Aorta (tissue), 5 donors: Measurements from ENCODE around the gene SBK1. TPM values are rescaled to one million over a fixed set of nuclear protein-coding genes. Genes with fewer than 3 reads are reported as not detected.
"Not testable (repeated sequence)": the region's sequence is repeated elsewhere in the genome, so short reads cannot be mapped to it uniquely, and the experiment has no call there.

ENCODE experiments used
- ATAC-seq: fragments of 200-7000 bp; cut with Tn5 transposase; one replicate; pipeline ENCODE4 v1.9.1; 2022; ENCODE audit warnings: moderate library complexity; ENCODE audit not compliant: low FRiP score
- DNase-seq, 2 donors: peaks; one replicate each; pipeline ENCODE4 v3.0.0-alpha.2; 2020
- H3K27ac ChIP-seq, 2 donors: one replicate each; pipeline ENCODE4 v1.5.1; 2013; ENCODE audit warnings: low read length in 2 of 2, mild to moderate bottlenecking in 2 of 2, moderate library complexity in 2 of 2, control low read depth in 1 of 2, inconsistent platforms in 1 of 2, low read depth in 1 of 2
- H3K27me3 ChIP-seq, 2 donors: one replicate each; pipeline ENCODE4 v1.6.1; 2013; ENCODE audit warnings: control low read depth in 1 of 2, low read length in 1 of 2, mild to moderate bottlenecking in 1 of 2, moderate library complexity in 1 of 2; ENCODE audit not compliant: insufficient read depth in 2 of 2, control insufficient read depth in 1 of 2
- H3K36me3 ChIP-seq, 2 donors: one replicate each; pipeline ENCODE4 v1.6.1; 2013; ENCODE audit warnings: control low read depth in 1 of 2, low read length in 1 of 2, mild to moderate bottlenecking in 1 of 2; ENCODE audit not compliant: insufficient read depth in 2 of 2, control insufficient read depth in 1 of 2
- H3K4me1 ChIP-seq, 2 donors: one replicate each; pipeline ENCODE4 v1.6.1; 2013; ENCODE audit warnings: low read length in 2 of 2, control low read depth in 1 of 2, mild to moderate bottlenecking in 1 of 2, moderate library complexity in 1 of 2; ENCODE audit not compliant: insufficient read depth in 2 of 2, control insufficient read depth in 1 of 2
- H3K4me3 ChIP-seq, 2 donors: one replicate each; pipeline ENCODE4 v1.5.1; 2013; ENCODE audit warnings: low read length in 2 of 2, control low read depth in 1 of 2, mild to moderate bottlenecking in 1 of 2
- H3K9me3 ChIP-seq: one replicate; pipeline ENCODE4 v1.6.1; 2013; ENCODE audit warnings: mild to moderate bottlenecking, low read length; ENCODE audit not compliant: control insufficient read depth
- WGBS, 2 donors: extraction: QIAGEN DNeasy Blood & Tissue Kit; methylation state at CpG; one replicate each; pipeline ENCODE4 v1.1.7; 2013; 5-methylcytosine and 5-hydroxymethylcytosine counted together
- intact Hi-C, 2 donors: fragments of 100-400 bp; cut with DNase I; formaldehyde crosslinking; loops; one replicate each; pipeline versions ENCODE4 v1.14.2 to v1.15.0; 2022
- polyA plus RNA-seq, 2 donors: library from polyadenylated mRNA; stranded (reverse); fragments of 200-250 nt; gene quantifications; one replicate each; pipeline ENCODE4 v1.2.3, GENCODE V29; 2013
- total RNA-seq, 2 donors: library from RNA; stranded (reverse); fragmentation: NEBNext Ultra II Directional; extraction: Animal tissue kit (Norgen Biotek cat#: 25700); gene quantifications; one replicate each; pipeline ENCODE4 v1.2.1, GENCODE V29; 2021
- donor health status: healthy with polysubstance abuse.
- donor health status: Bipolar disorder and iron deficiency.
- donor health status: DM: no; HTN: no; CAD: no.
- donor health status: DM: no; HTN: no; CAD: no.
- donor health status: DM: yes; HTN: yes; CAD: no.

The SBK1 gene
- total and polyA plus RNA-seq, 4 donors = 0.03 to 0.33 (median 0.16) TPM; not detected in 1

DNA sequence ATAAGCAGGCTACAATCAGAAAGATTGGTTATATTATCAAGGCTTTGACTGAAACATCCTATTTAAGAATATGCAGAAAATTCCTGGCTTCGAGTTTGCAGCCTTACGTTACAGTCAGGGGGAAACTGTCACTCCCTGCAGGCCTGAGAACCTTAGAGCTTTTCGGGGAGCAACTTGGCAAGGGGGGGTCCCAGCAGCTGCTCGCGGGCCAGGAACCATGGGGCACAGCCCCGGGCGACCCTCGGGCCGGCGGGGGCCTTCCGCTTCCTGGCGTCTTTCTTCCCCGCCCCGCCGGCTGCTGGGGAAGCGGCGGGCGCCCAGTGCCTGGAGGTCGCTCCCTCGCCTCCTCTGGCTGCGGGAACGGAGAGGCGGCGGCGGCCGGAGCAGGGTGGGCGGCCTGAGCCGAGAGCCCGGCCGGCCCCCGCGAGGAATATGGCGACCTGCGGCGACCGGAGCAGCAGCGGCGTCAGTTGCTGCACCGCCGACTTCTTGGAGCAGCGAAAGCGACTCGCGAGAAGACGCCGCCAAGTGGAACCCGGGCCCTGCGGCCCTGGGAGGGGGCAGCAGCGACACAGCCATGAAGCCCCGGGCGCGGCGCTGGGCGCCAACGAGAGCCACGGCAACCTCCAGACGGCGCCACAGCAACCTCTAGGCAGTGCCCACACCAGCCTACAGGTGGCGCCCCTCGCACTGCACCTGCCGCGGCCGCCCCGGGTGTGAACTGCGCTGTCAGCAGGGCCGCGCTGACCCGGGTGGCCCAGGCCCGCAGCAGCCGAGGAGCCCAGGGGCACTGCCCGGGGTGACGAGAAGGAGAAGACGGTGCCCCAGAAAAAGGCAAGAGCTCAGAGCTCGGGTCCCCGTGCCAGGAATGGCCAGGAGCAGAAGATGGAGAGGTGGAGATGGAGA lies 72.2 kb downstream of the SBK1 start:
- peak in 1 of 2 donors; percentile 18 for DNase-seq
- H3K36me3 ChIP-seq, H3K27ac ChIP-seq, H3K4me3 ChIP-seq, H3K9me3 ChIP-seq, H3K27me3 ChIP-seq, intact Hi-C loops, H3K4me1 ChIP-seq: not testable (repeated sequence)
- 1 to 3% methylated on average over 13 to 17 of the region's 75 CpGs for WGBS, 2 donors
- peak; percentile 90 for ATAC-seq

DNA sequence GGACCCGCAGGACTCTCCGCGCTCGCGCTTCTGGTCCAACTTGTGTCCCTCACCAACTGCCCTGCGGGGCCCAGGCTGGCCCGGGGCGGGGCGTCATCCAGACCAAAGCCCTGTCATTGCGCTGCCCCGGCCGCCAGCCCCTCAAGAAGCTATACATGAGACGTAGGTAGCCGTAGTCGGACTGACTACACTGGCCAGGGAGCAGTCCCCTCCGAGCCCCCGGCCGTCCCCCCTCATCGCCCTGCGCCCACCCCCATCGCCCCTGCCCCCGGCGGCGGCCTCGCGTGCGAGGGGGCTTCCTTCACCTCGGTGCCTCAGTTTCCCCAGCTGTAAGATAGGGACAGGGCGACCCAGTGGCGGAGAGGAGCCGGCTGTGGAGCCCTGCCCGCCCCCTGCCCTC lies 75.6 kb downstream of the SBK1 start:
- WGBS, 2 donors = 9 to 24% methylated on average over 14 to 27 of the region's 32 CpGs
- H3K36me3 ChIP-seq, H3K4me1 ChIP-seq, H3K9me3 ChIP-seq, ATAC-seq, H3K27me3 ChIP-seq, H3K4me3 ChIP-seq, intact Hi-C loops, H3K27ac ChIP-seq: not testable (repeated sequence)
- DNase-seq = peak; percentile 26 to 71

Other genes starting within 250 kb of the SBK1 start
- gene GSG1L, start 228.8 kb upstream of the SBK1 start, total RNA-seq = 10 to 100 TPM in 1 of 2 donors, 1 to 10 TPM in 1; 1.6 to 10.6 TPM
- gene GSG1L, start 228.8 kb upstream of the SBK1 start, polyA plus RNA-seq = 10 to 100 TPM in 1 of 2 donors, 1 to 10 TPM in 1; 3.8 to 22.2 TPM
- gene XPO6, start 80.6 kb upstream of the SBK1 start, total RNA-seq = 100 to 1,000 TPM in 1 of 2 donors, 10 to 100 TPM in 1; 88.6 to 103 TPM
- gene XPO6, start 80.6 kb upstream of the SBK1 start, polyA plus RNA-seq = 10 to 100 TPM; 28.0 to 85.1 TPM
- 1 to 10 TPM; 2.3 to 3.3 TPM for gene NPIPB6, start 71.0 kb downstream of the SBK1 start, total RNA-seq
- gene NPIPB6, start 71.0 kb downstream of the SBK1 start, polyA plus RNA-seq = 1 to 10 TPM; 1.3 to 1.5 TPM
- gene EIF3CL, start 111.3 kb downstream of the SBK1 start, total RNA-seq = 10 to 100 TPM; 62.6 to 88.0 TPM
- 10 to 100 TPM; 40.7 to 41.6 TPM for gene EIF3CL, start 111.3 kb downstream of the SBK1 start, polyA plus RNA-seq
- under 1 TPM in 1 of 2 donors, not detected in 1; 0.29 TPM for gene NPIPB7, start 179.8 kb downstream of the SBK1 start, total RNA-seq
- gene NPIPB7, start 179.8 kb downstream of the SBK1 start, polyA plus RNA-seq = under 1 TPM in 1 of 2 donors, not detected in 1; 0.18 TPM
- gene CLN3, start 199.5 kb downstream of the SBK1 start, total RNA-seq = 10 to 100 TPM; 15.6 to 27.2 TPM
- gene CLN3, start 199.5 kb downstream of the SBK1 start, polyA plus RNA-seq = 10 to 100 TPM; 19.5 to 48.7 TPM
- gene APOBR, start 202.1 kb downstream of the SBK1 start, total RNA-seq = 1 to 10 TPM; 2.5 to 3.1 TPM
- 1 to 10 TPM; 1.1 to 2.6 TPM for gene APOBR, start 202.1 kb downstream of the SBK1 start, polyA plus RNA-seq
- gene IL27, start 214.3 kb downstream of the SBK1 start, total RNA-seq = under 1 TPM in 1 of 2 donors, not detected in 1; 0.54 TPM
- under 1 TPM in 1 of 2 donors, not detected in 1; 0.54 TPM for gene IL27, start 214.3 kb downstream of the SBK1 start, polyA plus RNA-seq
- 100 to 1,000 TPM in 1 of 2 donors, 10 to 100 TPM in 1; 85.3 to 137 TPM for gene NUPR1, start 246.4 kb downstream of the SBK1 start, total RNA-seq
- 100 to 1,000 TPM in 1 of 2 donors, 10 to 100 TPM in 1; 85.0 to 148 TPM for gene NUPR1, start 246.4 kb downstream of the SBK1 start, polyA plus RNA-seq